ENCODE measurements around the gene MACROD2. TPM values are rescaled to one million over a fixed set of nuclear protein-coding genes. Genes with fewer than 3 reads are reported as not detected.

The MACROD2 gene
- total RNA-seq, 1 donor from 2014 or later, result 3.5 TPM

DNA sequence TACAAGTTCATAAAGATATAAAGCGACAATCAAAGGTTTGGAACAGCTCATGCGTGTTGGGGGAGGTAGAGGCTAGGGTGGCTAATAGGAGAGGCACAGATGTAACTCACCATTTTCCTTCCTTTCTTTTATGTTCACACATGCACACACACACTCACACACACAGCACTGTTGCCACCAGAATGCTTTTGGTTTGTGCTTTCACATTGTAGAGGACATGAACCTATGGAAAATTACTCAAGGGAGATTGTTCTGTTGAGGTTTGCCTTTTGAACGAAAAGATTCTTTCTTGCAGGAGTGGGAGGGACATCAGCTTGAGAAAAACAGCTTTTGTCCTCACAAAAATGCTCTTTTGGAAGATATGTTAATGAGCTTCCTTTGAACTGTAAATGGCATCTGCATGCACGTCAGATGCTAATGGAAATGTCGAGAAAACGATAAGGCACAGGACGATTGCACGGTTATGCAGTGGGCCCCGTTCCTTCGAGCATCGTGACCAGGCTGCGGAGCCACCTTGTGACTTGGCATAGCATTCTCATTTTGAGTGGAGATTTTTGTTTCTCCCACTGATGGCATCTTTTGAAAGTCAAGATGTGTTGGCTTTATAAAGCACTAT, 1853.8 kb downstream of the MACROD2 start:
- Histone ChIP-seq H3K27me3 (no peaks in the 10 kb centered on the region), H3K27ac (no peak overlapping the region), H3K9me3 (no peaks in the 10 kb centered on the region), H3K4me3 (no peak overlapping the region), H3K36me3 (no peaks in the 10 kb centered on the region), H3K4me1 (no peaks in the 10 kb centered on the region)
- TF ChIP-seq, protein P1, sequence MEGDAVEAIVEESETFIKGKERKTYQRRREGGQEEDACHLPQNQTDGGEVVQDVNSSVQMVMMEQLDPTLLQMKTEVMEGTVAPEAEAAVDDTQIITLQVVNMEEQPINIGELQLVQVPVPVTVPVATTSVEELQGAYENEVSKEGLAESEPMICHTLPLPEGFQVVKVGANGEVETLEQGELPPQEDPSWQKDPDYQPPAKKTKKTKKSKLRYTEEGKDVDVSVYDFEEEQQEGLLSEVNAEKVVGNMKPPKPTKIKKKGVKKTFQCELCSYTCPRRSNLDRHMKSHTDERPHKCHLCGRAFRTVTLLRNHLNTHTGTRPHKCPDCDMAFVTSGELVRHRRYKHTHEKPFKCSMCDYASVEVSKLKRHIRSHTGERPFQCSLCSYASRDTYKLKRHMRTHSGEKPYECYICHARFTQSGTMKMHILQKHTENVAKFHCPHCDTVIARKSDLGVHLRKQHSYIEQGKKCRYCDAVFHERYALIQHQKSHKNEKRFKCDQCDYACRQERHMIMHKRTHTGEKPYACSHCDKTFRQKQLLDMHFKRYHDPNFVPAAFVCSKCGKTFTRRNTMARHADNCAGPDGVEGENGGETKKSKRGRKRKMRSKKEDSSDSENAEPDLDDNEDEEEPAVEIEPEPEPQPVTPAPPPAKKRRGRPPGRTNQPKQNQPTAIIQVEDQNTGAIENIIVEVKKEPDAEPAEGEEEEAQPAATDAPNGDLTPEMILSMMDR (IDR thresholded peaks at IDR 0.05), result no peak
- intact Hi-C loops (cut with DNase I), result no loop called here
- DNase-seq (ENCODE audit: low spot score in 2 of 2), result no peak

DNA sequence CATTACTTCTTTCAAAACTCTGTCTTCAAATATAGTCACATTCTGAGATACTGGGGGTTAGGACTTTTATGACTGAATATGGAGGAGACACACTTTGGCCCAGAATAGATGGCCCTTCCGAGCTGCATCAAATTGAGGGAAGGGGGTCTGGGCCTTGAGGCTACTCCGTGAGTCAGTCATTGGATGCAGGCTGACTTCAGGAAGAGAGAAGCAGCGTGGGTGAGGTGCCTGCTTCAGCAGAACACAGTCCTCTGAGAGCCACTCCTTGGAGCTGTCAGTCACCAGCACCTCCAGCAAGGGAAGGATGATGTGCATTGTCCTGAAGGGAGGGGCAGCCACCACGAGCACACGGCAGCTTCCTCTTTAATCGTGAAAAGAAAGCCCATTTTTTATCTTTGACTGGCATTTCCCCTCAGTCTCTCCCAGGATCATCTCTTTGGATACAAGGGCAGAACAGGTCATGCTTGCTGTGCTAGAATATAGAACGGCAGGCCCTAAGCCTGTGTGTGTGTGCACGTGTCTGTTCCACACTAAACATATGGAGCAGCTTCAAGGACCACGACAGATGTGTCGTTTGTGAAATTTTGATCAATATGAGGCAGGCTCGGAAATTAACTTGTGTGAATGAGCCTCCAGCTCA, 1856.4 kb downstream of the MACROD2 start:
- H3K4me3 ChIP-seq, result no peak overlapping the region
- no peaks in the 10 kb centered on the region for H3K4me1 ChIP-seq
- intact Hi-C loops (cut with DNase I), result no loop called here
- no peaks in the 10 kb centered on the region for H3K27me3 ChIP-seq
- no peaks in the 10 kb centered on the region for H3K9me3 ChIP-seq
- H3K27ac ChIP-seq, result no peak overlapping the region
- no peak for DNase-seq (ENCODE audit: low spot score in 2 of 2)
- no peaks in the 10 kb centered on the region for H3K36me3 ChIP-seq
- TF ChIP-seq, protein P1 (IDR thresholded peaks at IDR 0.05), result no peak

DNA sequence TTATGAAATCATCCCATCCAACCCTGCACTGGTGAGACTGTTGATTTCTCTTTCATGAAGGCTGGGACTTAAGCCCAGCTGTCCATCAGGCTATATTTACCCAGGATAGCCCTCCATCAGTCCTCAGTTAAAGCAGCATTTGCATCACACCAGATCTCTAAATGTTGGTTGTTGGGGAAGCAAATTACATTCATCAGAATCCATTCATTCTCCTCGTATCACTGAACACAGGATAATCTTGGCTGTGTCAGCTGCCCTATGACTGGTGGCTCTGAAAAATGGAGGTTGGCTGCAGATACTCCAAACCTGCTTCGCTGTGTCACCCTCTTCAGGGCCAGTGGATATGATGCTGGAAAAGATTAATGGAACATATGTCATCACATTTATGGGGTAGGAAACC, 1859.6 kb downstream of the MACROD2 start:
- Histone ChIP-seq H3K36me3 (no peaks in the 10 kb centered on the region), H3K27ac (no peak overlapping the region), H3K4me1 (no peaks in the 10 kb centered on the region), H3K9me3 (no peaks in the 10 kb centered on the region), H3K27me3 (no peaks in the 10 kb centered on the region), H3K4me3 (no peak overlapping the region)
- TF ChIP-seq, protein P1 (IDR thresholded peaks at IDR 0.05), result no peak
- DNase-seq (ENCODE audit: low spot score in 2 of 2), result no peak
- intact Hi-C loops (cut with DNase I), result no loop called here

DNA sequence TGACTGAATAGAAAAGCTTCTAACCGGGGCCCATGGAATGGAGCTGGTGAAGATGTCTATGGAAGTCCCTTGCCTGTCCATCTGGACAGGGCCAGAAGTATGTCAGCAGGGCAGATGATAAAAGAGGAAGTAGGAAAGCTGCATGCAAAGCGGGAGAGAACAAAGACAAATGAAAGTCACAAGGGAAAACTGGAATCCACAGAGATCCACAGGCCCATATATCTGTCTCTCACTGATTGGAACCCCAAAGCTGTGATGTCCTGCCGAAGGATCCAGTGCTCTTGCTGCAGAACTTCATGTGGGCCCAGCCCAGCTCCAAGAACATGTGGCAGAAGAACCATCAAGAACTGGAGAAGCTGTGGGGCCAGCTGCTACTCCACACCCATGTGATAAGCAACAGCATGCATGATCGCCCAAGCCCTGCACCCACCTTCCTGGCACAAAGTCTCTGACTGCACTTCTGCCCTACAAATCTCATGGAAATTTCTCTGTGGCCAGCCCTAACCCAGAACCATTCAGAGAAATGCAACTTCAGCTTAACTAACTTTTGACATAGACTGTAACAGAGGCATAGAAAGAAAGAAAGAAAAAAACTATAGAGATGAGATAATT, 1862.0 kb downstream of the MACROD2 start:
- DNase-seq (ENCODE audit: low spot score in 2 of 2), result no peak
- Histone ChIP-seq H3K4me3 (no peak overlapping the region), H3K4me1 (no peaks in the 10 kb centered on the region), H3K27me3 (no peaks in the 10 kb centered on the region), H3K9me3 (no peaks in the 10 kb centered on the region), H3K36me3 (no peaks in the 10 kb centered on the region), H3K27ac (no peak overlapping the region)
- TF ChIP-seq, protein P1 (IDR thresholded peaks at IDR 0.05), result no peak
- intact Hi-C loops (cut with DNase I), result no loop called here

DNA sequence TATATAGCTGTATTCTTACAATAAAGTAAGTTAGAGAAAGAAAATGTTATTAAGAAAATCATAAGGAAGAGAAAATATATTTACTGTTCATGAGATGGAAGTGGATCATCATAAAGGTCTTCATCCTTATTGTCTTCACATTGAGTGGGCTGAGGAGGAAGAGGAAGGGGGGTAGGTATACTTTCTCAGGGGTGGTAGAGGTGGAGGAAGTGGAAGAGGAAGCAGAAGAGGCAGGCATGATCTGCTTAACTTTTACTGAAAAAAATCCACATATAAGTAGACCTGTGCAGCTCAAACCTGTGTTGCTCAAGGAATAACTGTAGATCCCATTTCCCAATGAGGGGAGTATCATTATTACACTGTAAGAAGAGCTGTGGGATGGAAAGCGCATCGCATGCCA, 1863.7 kb downstream of the MACROD2 start:
- Histone ChIP-seq H3K36me3 (no peaks in the 10 kb centered on the region), H3K4me3 (no peak overlapping the region), H3K4me1 (no peaks in the 10 kb centered on the region), H3K9me3 (no peaks in the 10 kb centered on the region), H3K27ac (no peak overlapping the region), H3K27me3 (no peaks in the 10 kb centered on the region)
- intact Hi-C loops (cut with DNase I), result no loop called here
- no peak for DNase-seq (ENCODE audit: low spot score in 2 of 2)
- TF ChIP-seq, protein P1 (IDR thresholded peaks at IDR 0.05), result no peak
